DMS79 treated with DMSO at 0.1 percent for 48 hours (cell line): ENCODE results near the gene FAM131A.

Source experiments
- DNase-seq: peaks from one replicate; lab custom pipeline; 2025; lab: John Stamatoyannopoulos, UW

The FAM131A gene

DNA sequence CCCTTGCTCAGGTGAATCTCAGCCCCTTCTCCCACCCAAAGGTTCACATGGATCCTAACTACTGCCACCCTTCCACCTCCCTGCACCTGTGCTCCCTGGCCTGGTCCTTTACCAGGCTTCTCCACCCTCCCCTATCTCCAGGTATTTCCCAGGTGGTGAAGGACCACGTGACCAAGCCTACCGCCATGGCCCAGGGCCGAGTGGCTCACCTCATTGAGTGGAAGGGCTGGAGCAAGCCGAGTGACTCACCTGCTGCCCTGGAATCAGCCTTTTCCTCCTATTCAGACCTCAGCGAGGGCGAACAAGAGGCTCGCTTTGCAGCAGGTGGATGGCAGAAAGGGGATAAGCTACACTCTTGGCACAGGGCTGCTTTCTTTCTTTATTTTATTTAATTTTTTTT, 4.5 kb downstream of the FAM131A start:
- DNase-seq, result peak; percentile 77

DNA sequence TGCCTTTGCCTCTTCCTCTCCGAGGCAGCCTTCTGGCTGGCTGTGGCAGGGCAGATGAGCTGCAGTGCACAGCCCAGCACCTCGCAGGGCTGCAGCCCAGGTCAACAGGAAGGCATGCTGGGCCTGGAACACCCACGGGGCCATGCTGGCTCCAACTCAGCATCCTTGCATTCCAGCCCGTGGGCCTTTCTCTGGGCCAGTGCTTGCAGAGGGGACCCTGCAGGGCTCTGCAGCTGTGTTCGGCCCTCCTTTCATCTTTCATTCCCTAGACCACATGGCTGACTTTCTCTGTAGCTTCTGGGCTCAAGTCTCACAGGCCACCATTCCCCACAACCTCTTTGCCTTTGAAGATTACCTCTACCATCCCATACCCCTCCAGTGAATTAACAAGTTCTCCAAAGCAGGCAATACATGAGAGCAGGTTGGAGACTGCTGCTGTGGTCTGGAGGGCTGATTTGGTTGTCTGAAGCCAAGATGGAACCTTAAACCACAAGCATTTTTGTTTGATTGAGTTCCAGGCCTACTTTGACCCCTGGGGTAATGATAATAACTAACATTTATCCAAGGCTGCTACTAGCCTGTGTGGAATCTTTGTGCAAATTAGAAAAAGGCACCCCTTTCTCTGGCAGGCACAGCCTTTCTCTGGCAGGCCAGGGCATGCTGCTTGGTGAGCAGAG, 5.9 kb downstream of the FAM131A start:
- no peak for DNase-seq

DNA sequence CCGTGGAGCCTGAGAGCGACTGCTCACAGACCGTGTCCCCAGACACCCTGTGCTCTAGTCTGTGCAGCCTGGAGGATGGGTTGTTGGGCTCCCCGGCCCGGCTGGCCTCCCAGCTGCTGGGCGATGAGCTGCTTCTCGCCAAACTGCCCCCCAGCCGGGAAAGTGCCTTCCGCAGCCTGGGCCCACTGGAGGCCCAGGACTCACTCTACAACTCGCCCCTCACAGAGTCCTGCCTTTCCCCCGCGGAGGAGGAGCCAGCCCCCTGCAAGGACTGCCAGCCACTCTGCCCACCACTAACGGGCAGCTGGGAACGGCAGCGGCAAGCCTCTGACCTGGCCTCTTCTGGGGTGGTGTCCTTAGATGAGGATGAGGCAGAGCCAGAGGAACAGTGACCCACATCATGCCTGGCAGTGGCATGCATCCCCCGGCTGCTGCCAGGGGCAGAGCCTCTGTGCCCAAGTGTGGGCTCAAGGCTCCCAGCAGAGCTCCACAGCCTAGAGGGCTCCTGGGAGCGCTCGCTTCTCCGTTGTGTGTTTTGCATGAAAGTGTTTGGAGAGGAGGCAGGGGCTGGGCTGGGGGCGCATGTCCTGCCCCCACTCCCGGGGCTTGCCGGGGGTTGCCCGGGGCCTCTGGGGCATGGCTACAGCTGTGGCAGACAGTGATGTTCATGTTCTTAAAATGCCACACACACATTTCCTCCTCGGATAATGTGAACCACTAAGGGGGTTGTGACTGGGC, 7.3 kb downstream of the FAM131A start:
- DNase-seq, result no peak

DNA sequence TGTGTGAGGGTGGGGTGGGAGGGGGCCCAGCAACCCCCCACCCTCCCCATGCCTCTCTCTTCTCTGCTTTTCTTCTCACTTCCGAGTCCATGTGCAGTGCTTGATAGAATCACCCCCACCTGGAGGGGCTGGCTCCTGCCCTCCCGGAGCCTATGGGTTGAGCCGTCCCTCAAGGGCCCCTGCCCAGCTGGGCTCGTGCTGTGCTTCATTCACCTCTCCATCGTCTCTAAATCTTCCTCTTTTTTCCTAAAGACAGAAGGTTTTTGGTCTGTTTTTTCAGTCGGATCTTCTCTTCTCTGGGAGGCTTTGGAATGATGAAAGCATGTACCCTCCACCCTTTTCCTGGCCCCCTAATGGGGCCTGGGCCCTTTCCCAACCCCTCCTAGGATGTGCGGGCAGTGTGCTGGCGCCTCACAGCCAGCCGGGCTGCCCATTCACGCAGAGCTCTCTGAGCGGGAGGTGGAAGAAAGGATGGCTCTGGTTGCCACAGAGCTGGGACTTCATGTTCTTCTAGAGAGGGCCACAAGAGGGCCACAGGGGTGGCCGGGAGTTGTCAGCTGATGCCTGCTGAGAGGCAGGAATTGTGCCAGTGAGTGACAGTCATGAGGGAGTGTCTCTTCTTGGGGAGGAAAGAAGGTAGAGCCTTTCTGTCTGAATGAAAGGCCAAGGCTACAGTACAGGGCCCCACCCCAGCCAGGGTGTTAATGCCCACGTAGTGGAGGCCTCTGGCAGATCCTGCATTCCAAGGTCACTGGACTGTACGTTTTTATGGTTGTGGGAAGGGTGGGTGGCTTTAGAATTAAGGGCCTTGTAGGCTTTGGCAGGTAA, 8.1 kb downstream of the FAM131A start:
- no peak for DNase-seq

DNA sequence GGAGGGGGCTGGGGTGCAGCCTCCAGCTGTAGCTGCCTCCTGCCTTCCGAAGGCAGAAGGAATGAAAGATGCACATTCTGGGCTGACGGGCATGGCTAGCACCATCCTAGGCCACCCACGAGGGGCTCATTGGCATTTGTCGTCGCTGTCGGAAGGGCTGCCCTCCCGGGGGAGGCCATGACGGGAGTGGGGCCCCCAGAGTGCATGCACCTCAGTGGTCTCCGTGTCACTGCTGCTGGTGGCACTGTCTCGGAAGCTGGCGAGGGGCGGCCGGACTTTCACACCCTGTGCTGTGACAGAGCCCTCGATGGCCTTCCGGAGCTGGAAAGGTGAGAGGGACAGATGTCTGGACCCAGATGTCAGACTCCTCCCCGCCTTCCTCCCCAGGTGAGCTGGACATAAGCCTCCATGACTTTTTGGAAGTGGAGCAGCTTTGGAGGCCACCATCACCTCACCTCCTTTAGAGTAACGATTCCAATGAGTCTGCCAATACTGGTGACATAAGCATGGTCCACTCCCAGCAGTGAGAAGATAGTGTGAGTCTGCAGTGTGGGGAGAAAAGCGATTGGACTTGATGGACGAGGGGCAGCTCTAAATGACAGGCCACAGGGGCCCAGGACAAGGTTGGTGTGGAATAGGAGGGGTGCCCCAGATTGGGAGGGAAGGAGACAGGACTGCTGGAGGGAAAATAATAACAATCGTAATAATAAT, 9.2 kb downstream of the FAM131A start:
- DNase-seq, result no peak

DNA sequence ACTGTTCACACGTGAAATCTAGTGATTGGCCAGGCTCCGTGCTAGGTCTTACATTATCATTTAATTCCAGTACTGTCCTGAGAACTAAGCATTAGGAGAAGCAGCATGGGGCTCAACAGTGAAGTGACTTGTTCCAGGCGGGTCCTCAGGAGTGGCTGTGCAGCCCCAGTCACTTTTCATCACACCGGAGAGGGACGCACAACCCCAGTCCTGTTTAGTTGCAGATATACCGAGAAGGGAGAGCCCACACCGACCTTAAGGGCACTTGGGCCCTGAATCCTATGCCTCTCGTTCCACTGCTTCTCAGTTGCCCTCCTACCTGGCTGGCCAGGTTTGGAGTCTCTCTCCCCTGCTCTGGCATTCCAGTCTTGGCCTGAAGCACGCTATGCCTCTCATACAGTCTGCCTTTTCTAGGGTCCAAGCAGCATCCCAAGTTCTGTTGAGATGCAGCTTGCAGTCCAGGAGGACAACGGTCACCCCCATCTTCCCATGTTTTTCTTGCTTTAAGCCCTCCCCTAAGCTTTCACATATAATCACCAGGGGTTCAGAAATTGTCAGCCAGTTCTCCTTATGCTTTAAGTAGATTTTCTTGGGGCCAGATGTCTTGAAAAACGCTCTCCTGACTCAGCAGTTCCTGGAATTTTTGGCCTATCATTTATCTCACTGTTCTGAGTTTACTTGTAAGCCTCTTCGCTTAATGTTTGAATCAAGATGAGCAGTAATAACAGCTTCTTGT, 10.1 kb downstream of the FAM131A start:
- DNase-seq, result no peak

DNA sequence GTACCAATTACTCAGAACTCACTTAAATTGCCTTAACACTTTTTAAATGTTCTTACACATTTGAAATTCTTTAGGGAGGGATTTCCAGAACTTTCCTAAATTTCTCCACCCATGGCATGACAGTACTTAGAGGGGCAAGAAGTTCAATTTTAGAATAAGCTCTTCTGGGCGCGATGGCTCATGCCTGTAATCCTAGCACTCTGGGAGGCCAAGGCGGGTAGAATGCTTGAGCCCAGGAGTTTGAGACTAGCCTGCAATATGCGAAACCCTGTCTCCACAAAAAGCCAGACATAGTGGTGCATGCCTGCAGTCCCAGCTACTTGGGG, 10.6 kb downstream of the FAM131A start:
- DNase-seq, result no peak

DNA sequence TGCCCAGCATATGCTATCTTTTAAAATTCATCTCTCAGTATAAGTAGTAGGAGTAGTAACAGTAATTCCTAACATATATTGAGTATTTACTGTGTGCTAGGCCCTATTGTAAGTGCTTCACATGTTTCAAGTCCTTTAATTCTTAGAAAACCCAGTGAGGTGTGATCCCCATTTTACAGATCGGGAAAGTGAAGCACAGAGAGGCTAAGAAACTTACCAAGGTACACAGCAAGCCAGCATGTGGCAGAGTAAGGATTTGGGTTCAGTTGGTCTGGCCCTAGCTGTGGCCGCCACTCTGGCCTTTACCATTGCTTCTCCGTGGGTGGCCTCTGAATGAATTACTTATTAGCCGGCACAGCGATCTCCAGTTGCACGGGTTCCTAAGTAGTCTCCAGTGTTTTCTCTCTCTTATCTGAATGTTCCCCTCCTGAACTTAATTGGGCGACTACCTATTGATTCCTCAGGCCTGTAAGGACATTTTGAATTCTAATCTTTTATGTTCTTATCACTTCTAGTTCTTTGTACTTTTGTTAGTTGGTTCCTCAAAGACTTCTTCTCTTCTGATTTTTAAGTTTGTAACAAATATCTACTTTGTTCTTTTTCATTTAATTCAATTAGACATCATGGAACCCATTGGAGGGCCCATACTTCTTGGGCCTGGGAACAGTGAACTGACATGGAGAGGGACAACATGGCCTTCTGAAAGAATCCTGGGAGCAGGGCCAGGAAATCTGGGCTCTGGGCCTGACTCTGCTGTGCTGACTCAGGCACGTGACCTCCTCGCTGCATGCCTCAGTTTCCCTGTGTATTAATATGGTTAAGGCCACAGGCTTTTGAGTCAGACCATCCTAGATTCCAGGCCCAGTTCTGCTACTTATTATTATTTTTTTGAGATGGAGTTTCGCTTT, 12.4 kb downstream of the FAM131A start:
- DNase-seq, result no peak

DNA sequence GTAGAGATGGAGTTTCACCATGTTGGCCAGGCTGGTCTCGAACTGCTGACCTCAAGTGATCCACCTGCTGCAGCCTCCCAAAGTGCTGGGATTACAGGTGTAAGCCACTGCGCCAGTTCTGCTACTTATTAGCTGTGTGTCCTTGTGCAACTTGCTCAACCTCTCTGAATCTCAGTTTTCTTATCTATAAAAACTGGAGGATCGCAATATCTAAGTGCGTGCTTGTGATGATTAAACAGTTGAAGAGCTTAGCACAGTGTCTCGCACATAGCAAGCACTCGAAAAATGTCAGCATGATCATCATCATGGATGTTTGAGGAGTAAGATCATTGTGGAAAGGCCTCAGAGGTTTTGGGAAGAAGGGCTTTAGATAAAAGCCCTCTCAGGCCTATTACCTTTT, 13.2 kb downstream of the FAM131A start:
- no peak for DNase-seq

DNA sequence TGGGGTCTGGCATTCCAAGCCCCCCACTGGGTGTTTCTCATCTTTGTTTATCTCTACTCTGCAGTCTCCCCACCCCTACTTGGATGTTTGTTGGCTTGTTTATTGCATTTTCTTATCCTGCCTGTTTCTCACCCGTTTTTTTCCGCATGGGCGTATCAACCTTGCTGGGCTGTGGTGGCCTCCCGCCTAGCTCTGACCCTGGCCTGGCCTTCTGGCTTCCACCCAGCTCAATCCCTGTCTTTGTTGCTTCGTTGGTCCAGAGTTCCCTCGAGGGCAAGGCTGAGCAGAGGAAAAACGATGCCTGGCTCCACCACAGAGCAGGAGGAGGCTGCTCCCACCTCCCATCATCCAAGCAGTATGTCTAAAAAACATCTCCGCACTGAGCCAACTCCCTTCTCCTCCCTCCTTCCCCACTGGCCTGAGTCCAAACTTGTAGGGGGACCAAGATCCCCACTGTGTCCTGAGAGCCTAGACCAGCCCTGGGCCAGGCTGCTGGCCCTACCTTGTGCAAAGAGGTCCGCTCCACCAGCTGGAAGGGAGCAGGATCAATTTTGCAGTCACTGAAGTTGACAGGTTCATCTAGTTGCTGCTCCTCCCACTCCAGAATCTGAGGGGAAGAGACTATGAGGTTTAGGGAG, 14.2 kb downstream of the FAM131A start:
- DNase-seq, result no peak

DNA sequence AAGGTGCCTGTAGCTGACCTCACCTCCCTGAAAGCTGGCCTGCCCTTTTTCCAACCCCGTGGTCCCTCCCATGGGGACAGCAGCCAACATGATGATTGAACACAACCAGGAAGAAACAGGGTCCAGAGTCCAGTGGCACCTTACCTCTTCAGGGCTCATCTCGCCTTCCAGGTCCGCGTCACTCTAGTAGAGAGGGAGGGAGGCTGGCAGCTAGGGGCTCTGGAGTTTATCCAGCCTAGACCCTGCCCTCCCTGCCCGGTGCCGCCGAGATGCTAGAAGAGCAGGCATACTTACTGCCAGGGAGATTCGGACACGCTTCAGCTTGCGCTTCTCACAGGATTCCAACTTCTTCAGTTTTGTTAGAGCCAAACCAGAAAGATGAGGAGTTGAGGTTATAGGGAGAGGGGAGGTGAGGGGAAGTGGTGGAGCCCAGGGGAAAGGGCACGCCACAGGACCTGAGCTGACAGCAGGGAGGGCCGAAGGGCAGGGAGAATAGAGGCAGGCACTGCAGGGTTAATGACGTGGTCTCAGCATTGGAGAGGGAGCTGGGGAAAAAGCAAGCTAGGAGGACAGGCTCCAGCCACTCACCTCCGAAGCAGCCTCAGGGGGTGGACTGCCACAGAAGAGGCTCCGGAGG, 14.9 kb downstream of the FAM131A start:
- no peak for DNase-seq

DNA sequence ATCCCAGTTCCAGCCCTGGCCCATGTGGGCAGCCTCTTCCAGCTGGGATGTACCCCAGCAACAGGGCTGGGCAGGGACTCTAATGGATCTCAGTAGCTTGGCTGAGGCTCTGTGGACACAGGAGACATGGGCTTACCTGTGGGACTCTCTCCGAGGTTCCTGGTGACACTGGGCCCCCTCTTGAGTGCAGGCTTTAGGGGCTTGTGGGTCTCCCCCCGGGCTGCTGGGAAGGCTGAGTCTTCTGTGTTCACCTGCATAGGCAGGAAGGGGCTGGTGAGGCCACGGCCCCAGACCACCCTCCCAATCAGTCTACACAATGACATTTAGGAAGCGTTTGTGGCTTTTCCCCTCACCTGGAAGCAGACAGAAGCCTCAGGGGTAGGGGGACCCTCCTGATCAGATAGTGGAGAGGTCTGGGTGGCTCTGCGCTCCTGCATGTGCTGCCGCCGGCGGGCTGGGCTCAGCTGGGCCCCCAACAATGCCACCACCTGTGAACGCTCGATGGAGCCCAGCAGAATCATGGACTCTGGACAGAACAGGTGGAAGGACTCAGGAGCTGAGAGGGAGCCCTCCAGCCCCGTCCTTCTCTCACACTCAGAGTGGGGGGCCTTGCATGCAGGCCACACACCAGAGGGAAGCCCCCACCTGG, 15.6 kb downstream of the FAM131A start:
- DNase-seq, result no peak

DNA sequence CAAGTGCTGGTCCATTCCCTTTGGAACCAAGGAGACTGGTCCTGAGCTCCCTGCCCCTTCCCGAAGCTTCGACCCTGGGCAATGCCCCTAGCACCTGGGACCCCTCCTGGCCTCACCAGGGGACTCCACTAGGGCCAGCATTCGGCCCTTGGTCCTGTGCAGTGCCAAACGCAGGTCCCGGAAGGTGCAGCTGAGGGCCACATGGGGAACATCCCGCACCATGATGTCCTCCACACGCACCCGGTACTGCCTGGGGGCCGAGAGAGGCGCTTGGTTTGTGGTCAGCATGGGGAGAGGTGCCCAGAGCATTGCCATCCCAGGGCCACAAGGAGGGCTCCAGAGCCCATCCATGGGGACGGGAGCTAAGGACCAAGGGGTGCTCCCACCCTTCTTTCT, 16.1 kb downstream of the FAM131A start:
- DNase-seq, result no peak

DNA sequence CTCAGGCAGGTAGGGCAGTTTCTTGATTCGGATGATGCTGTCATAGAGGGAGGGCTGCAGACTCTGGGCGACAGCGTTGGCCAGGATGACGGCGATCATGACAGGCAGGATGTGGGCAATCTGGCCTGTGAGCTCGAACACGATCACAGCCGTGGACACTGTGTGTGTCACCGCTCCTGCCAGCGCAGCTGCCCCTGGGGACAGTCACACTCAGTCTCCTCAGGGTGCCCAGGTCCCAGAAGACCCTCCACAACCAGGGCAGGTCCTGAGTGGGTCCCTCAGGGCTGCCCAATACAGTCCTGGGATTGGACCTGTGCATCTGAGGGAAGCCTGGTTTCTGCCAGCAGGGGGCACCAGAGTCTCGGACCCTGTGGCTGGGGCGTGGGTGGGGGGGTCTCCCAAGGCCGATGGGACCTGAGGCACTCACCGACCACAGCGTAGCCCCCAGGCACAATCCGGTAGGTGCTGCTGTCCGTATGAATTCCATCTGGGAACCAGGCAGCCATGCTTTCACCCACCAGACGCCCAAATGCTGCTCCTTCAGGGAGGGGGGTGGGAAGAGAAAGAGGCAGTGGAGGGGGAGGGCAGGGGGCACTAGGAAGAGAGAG, 16.8 kb downstream of the FAM131A start:
- DNase-seq, result no peak

DNA sequence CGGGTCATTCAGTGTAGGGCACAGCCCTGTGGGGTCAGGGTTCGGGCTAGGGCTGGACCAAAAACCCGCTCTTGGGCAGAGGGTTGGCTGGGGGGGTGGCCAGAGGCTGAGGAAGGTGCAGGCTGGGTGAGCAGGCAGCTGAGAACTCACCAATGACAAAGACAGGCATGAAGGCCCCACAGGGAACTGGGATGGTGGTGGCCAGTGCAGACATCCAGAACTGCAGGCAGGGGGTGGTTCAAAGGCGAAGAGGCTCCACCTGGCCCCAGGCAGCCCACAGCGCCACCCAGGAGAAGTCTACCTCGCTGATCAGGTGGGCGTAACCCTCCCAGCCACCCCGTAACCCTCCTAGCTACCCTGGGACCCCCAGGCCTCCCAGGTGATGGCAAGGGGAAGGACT, 17.4 kb downstream of the FAM131A start:
- DNase-seq, result no peak

DNA sequence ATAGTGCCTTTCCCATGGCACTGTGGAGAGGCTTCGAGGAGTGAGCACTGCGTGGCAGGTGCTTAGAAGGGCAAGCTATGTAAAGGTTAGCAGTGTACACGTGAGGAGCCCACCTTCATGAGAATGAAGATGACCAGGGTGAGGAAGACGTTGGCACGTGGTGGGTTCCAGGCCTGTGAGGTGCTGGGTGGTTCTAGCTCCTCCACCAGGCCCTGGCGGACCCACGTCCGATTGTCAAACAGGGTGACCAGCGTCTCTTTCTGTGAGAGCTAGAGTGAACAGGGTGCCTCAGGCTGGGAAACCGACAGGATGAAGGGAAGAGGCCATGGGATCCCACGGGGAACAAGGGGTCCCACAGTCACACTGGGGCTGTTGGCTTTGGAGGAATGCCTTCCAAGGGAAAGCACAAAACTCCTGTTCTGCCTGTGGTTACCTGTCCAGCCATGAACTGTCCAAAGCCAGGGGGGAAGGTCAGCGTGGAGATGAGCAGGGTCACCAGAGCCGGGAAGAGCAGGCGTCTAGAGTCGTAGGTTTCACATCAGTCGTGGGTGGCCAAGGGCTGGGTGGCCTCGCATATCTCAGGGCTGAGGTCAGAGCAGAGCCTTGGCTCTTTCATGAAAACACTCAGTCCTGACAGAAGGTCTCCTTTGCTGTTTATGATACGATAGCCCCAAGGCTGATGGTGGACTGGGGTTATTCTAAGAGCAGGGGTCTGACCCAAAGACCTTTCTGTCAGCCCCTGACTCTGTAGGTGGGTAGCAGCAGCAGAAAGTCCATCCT, 18.1 kb downstream of the FAM131A start:
- DNase-seq, result no peak

DNA sequence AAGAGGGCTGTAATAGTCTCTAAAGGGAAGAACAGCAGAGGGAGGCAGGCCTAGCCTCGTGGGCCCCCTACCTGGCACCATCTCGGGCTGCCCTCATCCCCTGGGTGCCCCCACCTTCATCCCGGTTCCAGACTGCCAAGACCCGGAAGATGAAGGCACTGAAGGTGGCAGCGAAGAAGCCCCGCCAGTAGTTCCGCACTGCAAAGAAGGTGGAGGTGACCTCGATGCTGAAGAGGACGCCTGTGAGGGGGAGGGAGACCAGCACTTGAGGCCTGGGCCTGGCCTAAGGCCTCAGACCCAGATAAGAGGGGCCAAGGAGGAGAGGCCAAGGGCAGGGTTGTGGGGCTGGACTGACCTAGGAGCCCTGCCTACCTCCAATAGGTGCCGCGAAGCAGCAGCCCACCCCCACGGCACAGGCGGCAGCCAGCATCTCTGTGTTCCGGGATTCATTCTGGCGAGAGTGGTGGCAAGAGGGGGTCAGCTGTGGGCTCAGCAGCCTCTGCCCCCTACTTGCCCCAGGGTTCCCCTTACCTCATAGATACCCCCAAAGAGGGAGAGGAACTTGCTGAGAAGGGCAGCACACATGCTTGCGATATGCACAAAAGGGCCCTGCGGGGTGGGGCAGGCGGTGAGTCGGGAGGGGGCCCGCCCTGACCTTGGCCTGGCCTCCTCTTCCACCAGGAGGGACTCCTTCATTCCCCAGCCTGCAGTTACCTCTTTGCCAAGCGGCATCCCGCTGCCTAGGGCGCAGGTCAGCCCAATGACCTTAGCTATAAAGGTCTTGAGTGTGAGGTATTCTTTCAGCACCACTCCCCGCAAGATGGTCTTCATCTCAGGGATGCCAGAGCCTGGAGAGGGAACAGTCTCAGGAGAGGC, 20.1 kb downstream of the FAM131A start:
- no peak for DNase-seq
